ENCODE data around the gene TFIP11.

GRCh38 chr22:26540119-26540518 lies 27.8 kb upstream of the TFIP11 start:
- TF ChIP-seq, protein P1, sequence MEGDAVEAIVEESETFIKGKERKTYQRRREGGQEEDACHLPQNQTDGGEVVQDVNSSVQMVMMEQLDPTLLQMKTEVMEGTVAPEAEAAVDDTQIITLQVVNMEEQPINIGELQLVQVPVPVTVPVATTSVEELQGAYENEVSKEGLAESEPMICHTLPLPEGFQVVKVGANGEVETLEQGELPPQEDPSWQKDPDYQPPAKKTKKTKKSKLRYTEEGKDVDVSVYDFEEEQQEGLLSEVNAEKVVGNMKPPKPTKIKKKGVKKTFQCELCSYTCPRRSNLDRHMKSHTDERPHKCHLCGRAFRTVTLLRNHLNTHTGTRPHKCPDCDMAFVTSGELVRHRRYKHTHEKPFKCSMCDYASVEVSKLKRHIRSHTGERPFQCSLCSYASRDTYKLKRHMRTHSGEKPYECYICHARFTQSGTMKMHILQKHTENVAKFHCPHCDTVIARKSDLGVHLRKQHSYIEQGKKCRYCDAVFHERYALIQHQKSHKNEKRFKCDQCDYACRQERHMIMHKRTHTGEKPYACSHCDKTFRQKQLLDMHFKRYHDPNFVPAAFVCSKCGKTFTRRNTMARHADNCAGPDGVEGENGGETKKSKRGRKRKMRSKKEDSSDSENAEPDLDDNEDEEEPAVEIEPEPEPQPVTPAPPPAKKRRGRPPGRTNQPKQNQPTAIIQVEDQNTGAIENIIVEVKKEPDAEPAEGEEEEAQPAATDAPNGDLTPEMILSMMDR (IDR thresholded peaks at IDR 0.05) = no peak
- TF ChIP-seq ZBTB21 (CRISPR knock-in tag; IDR thresholded peaks at IDR 0.05; ENCODE audit: borderline replicate concordance) (no peak), CREM (CRISPR knock-in tag; IDR thresholded peaks at IDR 0.05) (no peak), USF2 (CRISPR knock-in tag; IDR thresholded peaks at IDR 0.05) (no peak), NR1H2 (CRISPR knock-in tag; IDR thresholded peaks at IDR 0.05) (no peak), ATF1 (CRISPR knock-in tag; IDR thresholded peaks at IDR 0.05) (no peak), ATF3 (CRISPR knock-in tag; conservative IDR thresholded peaks at IDR 0.05) (no peak), TP53 (CRISPR knock-in tag; IDR thresholded peaks at IDR 0.05) (no peak), ETV6 (CRISPR knock-in tag; IDR thresholded peaks at IDR 0.05) (no peak), SMAD3 (CRISPR knock-in tag; IDR thresholded peaks at IDR 0.05; ENCODE audit: borderline replicate concordance) (no peak), CREB1 (CRISPR knock-in tag; IDR thresholded peaks at IDR 0.05) (no peak), ELF4 (CRISPR knock-in tag; IDR thresholded peaks at IDR 0.05; ENCODE audit: low read depth) (no peak)
- TF ChIP-seq, protein P2, sequence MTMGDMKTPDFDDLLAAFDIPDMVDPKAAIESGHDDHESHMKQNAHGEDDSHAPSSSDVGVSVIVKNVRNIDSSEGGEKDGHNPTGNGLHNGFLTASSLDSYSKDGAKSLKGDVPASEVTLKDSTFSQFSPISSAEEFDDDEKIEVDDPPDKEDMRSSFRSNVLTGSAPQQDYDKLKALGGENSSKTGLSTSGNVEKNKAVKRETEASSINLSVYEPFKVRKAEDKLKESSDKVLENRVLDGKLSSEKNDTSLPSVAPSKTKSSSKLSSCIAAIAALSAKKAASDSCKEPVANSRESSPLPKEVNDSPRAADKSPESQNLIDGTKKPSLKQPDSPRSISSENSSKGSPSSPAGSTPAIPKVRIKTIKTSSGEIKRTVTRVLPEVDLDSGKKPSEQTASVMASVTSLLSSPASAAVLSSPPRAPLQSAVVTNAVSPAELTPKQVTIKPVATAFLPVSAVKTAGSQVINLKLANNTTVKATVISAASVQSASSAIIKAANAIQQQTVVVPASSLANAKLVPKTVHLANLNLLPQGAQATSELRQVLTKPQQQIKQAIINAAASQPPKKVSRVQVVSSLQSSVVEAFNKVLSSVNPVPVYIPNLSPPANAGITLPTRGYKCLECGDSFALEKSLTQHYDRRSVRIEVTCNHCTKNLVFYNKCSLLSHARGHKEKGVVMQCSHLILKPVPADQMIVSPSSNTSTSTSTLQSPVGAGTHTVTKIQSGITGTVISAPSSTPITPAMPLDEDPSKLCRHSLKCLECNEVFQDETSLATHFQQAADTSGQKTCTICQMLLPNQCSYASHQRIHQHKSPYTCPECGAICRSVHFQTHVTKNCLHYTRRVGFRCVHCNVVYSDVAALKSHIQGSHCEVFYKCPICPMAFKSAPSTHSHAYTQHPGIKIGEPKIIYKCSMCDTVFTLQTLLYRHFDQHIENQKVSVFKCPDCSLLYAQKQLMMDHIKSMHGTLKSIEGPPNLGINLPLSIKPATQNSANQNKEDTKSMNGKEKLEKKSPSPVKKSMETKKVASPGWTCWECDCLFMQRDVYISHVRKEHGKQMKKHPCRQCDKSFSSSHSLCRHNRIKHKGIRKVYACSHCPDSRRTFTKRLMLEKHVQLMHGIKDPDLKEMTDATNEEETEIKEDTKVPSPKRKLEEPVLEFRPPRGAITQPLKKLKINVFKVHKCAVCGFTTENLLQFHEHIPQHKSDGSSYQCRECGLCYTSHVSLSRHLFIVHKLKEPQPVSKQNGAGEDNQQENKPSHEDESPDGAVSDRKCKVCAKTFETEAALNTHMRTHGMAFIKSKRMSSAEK (CRISPR knock-in tag; IDR thresholded peaks at IDR 0.05; ENCODE audit: borderline replicate concordance) = no peak
